GM19452 (cell line): ENCODE measurements around the gene PRRC2B.
A peak's percentile ranks its signal among the peaks of the same experiment; 100 is the strongest.

Experiments
- ATAC-seq: cut with Tn5 transposase; IDR thresholded peaks from one replicate; pipeline ENCODE4 v1.9.1; 2021; ENCODE audit not compliant: unreplicated experiment

PRRC2B gene

DNA sequence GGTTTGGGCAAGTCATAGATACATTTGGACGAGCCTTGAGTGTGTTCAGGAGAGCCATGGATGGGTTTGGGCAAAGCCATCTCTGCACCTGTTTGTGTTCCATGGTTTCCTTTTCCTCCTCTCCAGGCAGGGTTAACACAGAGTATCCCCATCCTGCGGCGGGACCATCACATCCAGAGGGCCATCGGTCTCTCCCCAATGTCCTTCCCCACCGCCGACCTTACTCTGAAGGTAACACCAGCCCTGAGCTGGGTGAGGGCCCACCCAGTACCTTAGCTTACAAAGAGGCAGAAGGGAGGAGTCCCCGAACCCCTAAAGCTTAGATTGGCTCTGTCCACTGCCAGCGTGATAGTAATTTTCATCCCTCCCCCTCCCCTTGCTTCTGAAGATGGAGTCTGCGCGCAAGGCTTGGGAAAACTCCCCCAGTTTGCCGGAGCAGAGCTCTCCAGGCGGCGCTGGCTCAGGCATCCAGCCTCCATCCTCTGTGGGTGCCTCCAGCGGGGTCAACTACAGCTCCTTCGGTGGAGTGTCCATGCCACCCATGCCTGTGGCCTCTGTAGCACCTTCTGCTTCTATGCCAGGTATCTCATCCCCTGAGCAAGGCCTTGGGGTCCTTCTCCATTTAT lies 90.8 kb downstream of the PRRC2B start:
- no peak for ATAC-seq

DNA sequence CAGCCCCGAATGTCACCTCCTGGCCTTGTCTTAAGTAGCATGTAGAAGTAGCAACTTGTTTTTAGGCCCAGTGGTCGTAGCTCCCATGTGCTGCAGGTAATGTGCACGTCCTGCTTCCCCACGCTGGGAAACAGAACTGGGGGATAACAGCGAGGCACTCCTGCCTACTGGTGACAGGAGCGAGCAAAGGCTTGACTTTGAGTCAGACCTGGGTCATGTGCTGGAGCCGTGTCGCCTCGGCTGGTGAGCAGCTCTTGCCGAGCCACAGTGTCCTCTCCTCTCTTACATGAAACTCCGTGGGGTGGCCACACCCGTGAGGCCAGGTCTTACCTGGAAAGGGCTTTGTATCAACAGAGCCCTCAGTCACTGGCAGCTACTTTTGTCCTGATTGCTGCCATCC lies 91.3 kb downstream of the PRRC2B start:
- no peak for ATAC-seq

DNA sequence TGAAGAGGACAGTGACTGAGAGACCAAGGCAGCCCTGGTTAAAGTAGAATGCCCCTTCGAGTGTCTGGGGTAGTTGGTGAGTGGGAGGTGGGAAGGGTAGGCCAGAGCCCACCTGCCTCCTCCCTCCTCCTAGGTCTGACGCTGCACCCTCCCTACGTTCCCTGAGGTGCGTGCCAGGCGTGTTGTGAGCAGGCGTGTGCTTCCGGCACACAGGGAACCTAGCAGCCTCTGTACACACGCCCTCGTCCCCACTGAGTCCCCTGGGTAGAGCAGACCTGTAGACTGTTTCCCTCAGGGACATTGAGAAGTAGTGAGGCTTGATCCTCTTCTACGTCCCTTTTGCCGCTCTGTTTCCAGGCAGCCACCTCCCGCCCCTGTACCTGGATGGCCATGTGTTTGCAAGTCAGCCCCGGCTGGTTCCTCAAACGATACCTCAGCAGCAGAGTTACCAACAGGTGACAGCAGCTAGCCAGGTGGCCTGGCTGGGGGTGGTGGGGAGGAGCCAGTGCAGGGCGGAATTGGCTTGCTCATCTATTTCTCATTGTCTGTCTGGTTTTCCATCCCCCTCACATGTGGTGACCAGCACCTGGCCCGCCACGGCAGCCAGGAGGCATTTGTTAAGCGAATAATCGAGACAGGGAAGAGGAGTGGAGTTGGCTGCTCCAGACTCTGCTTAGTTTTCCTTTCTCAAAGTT lies 92.0 kb downstream of the PRRC2B start:
- no peak for ATAC-seq

GRCh38 chr9:131487001-131487400 lies 93.1 kb downstream of the PRRC2B start:
- no peak for ATAC-seq

GRCh38 chr9:131487621-131488031 lies 93.7 kb downstream of the PRRC2B start:
- ATAC-seq: no peak

GRCh38 chr9:131490514-131490913 lies 96.6 kb downstream of the PRRC2B start:
- no peak for ATAC-seq

DNA sequence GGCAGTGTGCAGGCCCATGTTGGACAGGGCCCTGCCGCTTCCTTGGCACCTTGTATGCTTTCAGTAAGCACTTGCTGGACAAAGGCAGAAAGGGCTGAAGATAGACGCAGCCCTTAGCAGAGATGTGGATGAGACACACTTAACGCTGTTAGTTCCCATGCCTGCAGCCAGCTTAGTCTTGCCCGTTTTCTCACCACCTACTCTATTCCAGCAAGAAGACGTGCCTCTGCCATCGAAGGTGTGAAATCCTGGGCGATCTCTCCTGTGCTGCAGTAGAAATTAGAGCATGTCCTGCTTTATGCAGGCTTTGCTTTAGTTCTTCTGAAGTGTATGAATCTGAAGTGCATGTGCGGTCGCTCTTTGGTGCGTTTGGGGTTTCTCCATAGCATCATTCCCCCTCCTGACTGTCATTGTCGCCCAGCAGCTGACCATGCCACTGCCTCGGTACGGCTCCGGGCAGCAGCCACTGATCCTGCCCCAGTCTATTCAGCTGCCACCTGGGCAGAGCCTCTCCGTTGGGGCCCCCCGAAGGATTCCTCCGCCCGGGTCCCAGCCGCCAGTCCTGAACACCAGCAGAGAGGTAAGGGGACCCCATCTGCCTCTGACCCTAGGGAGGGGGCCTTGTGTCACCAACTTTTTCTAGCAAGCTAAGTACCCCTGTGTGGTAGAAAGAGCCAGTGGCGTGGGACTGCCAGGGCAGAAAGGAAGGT lies 97.3 kb downstream of the PRRC2B start:
- ATAC-seq: no peak

DNA sequence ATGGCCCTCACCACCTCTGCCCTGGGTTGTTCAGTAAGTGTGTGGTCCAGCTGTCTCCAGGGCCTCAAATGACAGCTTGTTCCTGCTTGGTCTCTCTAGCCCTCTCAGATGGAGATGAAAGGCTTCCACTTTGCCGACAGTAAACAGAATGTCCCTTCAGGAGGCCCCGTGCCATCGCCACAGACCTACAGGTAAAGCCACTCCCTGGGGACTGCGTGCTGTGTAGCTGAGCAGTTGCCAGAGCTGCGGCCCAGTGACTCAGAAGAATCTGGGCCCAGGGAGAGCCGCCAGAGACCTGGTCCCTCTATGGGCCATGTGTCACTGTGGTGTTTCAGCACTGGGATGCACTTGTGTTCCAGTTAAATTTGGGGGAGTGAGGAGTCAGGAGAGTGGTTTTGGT lies 98.2 kb downstream of the PRRC2B start:
- ATAC-seq: no peak

- no peak for ATAC-seq
Observed at GRCh38 chr9:131494296-131494870, 100.5 kb downstream of the PRRC2B start.

DNA sequence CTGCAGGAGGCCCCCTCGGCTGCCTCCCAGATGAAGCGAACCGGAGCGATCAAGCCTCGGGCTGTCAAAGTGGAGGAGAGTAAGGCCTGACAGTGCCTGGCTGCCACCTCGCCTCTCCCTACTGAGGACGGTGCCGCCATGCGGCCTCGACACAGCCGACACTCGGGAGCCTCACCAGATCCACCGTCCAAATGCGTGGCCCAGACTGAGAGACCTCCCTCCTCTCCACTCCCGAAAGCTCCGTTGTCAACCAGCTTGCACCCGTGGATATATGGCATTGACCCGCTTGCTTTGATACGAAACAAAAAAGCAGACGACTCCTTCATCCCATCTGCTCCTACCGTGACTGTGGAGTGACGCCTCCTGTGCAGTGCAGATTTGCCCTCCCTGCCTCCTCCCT lies 101.9 kb downstream of the PRRC2B start:
- ATAC-seq: no peak

GRCh38 chr9:131496844-131497405 lies 103.0 kb downstream of the PRRC2B start:
- ATAC-seq: no peak

DNA sequence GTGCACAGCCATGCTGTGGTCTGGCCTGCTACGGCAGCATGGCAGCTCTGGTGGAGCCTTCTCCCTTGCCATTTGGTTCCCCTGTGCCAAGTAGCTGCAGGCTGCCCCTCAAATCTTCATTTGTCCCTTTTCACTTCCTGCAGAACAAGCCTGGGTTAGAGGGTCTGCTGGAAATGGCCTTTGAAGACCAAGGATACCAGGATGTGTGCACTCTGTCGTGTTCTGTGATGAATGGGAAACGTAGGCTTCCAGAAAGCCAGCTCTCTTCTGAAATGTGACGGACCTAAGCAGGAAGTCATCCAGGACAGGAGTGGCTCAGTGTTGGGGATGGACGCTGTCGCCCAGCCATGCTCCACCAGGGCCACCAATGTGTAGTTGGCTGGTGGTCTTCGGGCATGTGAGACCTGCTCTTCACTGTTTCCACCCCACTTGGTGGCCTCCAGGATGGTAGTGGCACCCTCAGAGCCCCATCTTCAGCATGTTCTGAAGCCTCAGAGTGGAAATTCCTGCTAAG lies 105.4 kb downstream of the PRRC2B start:
- ATAC-seq: no peak

DNA sequence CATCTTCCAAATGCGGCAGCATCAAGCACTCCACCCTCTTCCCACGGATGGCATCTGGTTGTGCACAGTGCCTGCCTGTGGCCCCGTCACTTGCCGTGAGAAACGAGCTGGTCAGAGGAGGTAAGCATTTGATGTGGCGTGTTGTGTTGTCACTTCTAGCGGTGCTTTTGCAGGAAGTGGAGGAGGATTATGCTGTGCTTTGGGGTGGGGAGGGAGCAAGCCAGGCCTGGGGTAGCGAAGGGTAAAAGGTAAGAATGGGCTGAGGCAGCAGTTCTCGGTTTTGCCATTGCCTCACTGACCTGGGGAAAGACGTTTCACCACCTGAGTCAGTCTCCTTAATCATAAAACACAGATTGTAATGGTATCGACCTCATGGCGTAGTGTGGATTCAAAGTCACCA lies 106.5 kb downstream of the PRRC2B start:
- ATAC-seq: no peak

DNA sequence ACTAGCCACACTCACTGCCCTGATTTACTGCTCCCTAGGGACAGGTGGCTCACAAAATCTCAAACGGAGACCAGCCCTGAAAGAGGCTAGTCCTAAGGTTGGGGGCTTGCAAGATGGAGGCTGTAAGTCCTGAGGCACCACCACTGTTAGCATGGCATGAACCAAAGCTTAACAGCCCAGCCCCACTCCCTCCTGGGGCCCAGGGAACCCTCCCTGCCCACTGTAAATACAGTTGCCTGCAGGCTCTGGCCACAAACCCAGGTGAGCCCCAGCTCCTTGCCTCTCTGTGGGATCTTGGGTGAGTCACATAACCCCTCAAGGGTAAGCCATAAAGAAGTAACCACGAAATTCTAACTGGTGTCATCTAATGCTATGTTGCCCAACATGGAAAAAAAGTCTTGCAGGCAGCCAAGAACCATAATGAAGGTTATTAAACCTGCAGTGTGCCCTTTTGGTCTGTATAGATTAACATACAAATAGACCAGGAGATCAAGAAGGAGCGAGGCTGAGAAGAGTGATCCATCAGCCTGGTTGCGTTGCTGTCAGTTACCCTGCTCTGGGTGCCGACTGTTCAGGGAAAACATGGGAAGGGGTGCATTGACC lies 107.2 kb downstream of the PRRC2B start:
- ATAC-seq: no peak

- ATAC-seq: peak; percentile 79
Observed at GRCh38 chr9:131502781-131503625, 109.1 kb downstream of the PRRC2B start, which contains the start of gene POMT1. Gene POMT1, plus strand, starts transcription at chr9:131502918. Its CDS starts 1,301 bp downstream, at chr9:131504219.

DNA sequence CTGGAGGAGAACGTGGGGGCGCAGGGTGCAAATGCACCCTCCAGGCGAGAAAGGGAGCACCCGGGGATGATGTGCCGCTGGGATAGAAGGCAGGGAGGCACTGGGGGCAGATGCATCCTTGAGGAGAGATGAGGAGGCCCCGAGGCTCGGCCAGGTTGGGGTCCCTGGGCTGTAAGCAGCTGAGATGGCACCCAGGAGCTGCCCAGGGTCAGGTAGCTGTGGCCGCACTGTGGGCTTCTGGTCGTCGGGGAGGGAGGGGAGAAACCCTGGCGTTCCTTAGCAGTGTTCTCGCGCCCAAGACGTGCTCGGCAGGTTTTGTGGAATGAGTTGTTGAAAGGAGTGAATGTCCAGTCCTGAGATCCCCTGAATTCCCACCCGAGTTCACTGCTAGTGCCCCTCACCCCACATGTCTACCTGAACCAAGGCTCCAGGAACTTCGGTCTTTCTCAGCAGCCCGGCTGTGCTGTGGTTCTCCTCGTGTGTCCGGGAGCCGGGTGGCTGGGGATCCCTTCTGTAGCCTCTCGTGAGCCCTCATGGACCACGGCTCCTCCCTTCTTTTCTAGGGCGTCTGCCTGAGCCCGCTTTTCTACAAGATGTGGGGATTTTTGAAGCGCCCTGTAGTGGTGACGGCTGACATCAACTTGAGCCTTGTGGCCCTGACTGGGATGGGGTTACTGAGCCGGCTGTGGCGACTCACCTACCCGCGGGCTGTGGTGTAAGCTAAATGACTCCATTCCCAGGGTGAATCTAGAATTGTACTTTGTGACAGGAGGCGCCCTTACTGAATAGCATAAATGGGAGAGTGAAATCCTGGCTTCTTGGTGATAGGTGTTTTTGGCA lies 110.0 kb downstream of the PRRC2B start:
- ATAC-seq: peak; percentile 9

GRCh38 chr9:131505012-131505411 lies 111.1 kb downstream of the PRRC2B start:
- no peak for ATAC-seq

DNA sequence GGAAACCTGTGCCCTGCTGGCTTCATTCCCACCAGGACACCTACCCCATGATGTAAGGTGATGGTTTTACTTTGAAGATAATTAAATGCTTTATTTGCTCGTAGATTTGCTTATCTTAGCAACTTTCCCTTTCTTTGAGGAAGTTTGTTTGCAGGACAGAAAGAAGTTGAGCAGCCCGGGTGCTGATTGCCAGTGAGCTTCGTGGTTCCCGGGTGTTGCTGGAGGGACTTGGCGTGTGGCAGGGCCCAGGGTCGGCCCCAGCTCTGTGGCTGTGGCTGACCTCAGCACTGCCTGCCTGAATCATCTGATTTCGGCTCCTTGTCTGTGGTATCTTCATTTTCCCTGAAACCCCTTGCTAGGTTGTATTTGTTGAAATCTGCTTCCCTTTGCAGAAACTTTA lies 117.5 kb downstream of the PRRC2B start:
- no peak for ATAC-seq

GRCh38 chr9:131511880-131512279 lies 118.0 kb downstream of the PRRC2B start:
- no peak for ATAC-seq
